Heart left ventricle (tissue), 16 donors: ENCODE measurements around the gene RHOBTB1. TPM values are rescaled to one million over a fixed set of nuclear protein-coding genes. Genes with fewer than 3 reads are reported as not detected.

Source experiments
- ATAC-seq, 4 donors: fragments of 200-7000 bp; cut with Tn5 transposase; one replicate each; pipeline ENCODE4 v1.9.1; 2020 to 2022; ENCODE audit warnings: moderate library complexity in 4 of 4, mild to moderate bottlenecking in 3 of 4, moderate number of reproducible peaks in 1 of 4
- DNase-seq, 5 donors: peaks; one replicate each; pipeline ENCODE4 v3.0.0-alpha.2; 2020
- H3K27ac ChIP-seq, 12 donors: fragments of 200-600 bp; sonication (generic) in 4 of 12; one replicate each; pipeline versions ENCODE4 v1.5.0 to v1.8.0; 2016 to 2022; ENCODE audit warnings: mild to moderate bottlenecking in 2 of 12
- H3K27me3 ChIP-seq, 9 donors: fragments of 200-600 bp; sonication (generic) in 2 of 9; one replicate each; pipeline versions ENCODE4 v1.5.1 to v1.8.0; 2016 to 2022; ENCODE audit warnings: mild to moderate bottlenecking in 3 of 9
- H3K36me3 ChIP-seq, 9 donors: fragments of 200-600 bp; sonication (generic) in 2 of 9; one replicate each; pipeline versions ENCODE4 v1.5.0 to v1.8.0; 2018 to 2022; ENCODE audit warnings: mild to moderate bottlenecking in 2 of 9
- H3K4me1 ChIP-seq, 12 donors: fragments of 200-600 bp; sonication (generic) in 4 of 12; one replicate each; pipeline versions ENCODE4 v1.5.0 to v1.8.0; 2016 to 2022; ENCODE audit warnings: mild to moderate bottlenecking in 3 of 12
- H3K4me3 ChIP-seq, 12 donors: fragments of 200-600 bp; sonication (generic) in 4 of 12; one replicate each; pipeline versions ENCODE4 v1.5.0 to v1.8.0; 2017 to 2022; ENCODE audit warnings: mild to moderate bottlenecking in 9 of 12, moderate library complexity in 4 of 12
- H3K9me3 ChIP-seq, 12 donors: fragments of 200-600 bp; sonication (generic) in 4 of 12; one replicate each; pipeline versions ENCODE4 v1.5.0 to v1.8.0; 2016 to 2022; ENCODE audit warnings: mild to moderate bottlenecking in 1 of 12
- POLR2A ChIP-seq, 2 donors: fragments of 450-650 bp; IDR thresholded peaks; one replicate each; pipeline ENCODE4 v1.6.1; 2017; ENCODE audit warnings: antibody characterized with exemption in 2 of 2, mild to moderate bottlenecking in 2 of 2, moderate library complexity in 2 of 2
- WGBS, 4 donors: extraction: QIAGEN DNeasy Blood & Tissue Kit in 2 of 4; methylation state at CpG; one replicate each; pipeline versions ENCODE4 v1.1.5 to v1.1.7; 2013 to 2018; 5-methylcytosine and 5-hydroxymethylcytosine counted together
- intact Hi-C, 10 donors: fragments of 100-400 bp; cut with DNase I; formaldehyde crosslinking; loops; one replicate each; pipeline versions ENCODE4 v1.11.1 to v1.14.2; 2022
- polyA plus RNA-seq, 2 donors: library from polyadenylated mRNA; stranded (reverse); fragments of 200-250 nt; gene quantifications; one replicate each; pipeline ENCODE4 v1.2.3, GENCODE V29; 2013
- total RNA-seq, 9 donors: library from RNA; depleted of rRNA in 2 of 9; stranded (reverse); fragments of >200 nt in 2 of 9; fragmentation: NEBNext Ultra II Directional in 3 of 9; extraction: Animal tissue kit (Norgen Biotek cat#: 25700) in 3 of 9; gene quantifications; one replicate each; pipeline versions ENCODE4 v1.1.0 to v1.2.4, GENCODE V29; 2016 to 2023
- TF ChIP-seq, protein P1 (sequence below), 12 donors: fragments of 200-600 bp; sonication (generic) in 4 of 12; IDR thresholded peaks; one replicate each; pipeline versions ENCODE4 v1.5.0 to v1.8.0; 2018 to 2022; ENCODE audit warnings: antibody characterized with exemption in 12 of 12, mild to moderate bottlenecking in 5 of 12
- donor health status: ischemic (EF 13 %, LVEDD 7.1; RV severe dilation, severe dysfunction).
- donor health status: healthy with polysubstance abuse.
- donor health status: DM: no; HTN: yes; CAD: no.
- donor health status: DM: no; HTN: no; CAD: no.
- donor health status: ischemic (EF 25% LVEDD 6.9; RV normal size, moderate dysfunction).
- donor health status: ischemic (EF 25% LVEDD 5.7; RV mildly dilated, moderate dysfunction).
- donor health status: healthy.
- donor health status: DM: yes; HTN: yes; CAD: no.
- donor health status: ischemic (EF 35%, LVEDD 5.7; RV mildly dilated, moderate dysfunction).
- donor health status: nonischemic (EF 11% LVEDD 7.7; RV severe dilation, severe dysfunction).
- donor health status: DM: yes; HTN: yes; CAD: no.
- donor health status: PGD.
- donor health status: ischemic (EF 29% LVEDD 5.4; RV normal size, mild dysfunction).
- donor health status: nonischemic (EF 23%, LVEDD 6.1; RV moderate dilation, normal function).

The RHOBTB1 gene
- total and polyA plus RNA-seq, 11 donors: 6.4 to 41.3 (median 14.9) TPM

DNA sequence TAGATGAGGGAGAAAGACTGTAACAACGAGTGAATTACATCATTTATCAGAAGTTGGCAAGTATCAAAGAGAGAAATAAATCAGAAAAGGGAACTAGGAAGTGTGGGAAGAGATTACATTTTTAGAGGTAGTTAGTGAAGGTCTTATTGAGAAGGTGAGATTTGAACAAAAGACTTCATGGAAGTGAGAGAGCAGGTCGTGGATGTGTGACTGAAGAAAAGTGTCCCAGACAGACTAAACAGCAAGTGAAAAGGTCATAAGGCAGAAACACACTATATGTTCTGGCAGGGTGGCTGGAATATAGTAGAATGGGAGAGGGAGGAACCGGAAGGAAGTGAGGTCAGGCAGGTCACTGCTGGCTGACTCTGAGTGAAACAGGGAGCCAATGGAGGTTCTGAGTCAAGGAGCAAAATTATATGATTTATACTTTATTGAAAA, 35.7 kb upstream of the RHOBTB1 start:
- Histone ChIP-seq H3K9me3 (no peaks in the 10 kb centered on the region), H3K36me3 (no peaks in the 10 kb centered on the region), H3K27ac (no peak overlapping the region), H3K27me3 (no peaks in the 10 kb centered on the region), H3K4me3 (no peak overlapping the region), H3K4me1 (peaks cover 0 to 6% (median 0%) of the 10 kb centered on the region in 12 donors)
- TF ChIP-seq, protein P1, sequence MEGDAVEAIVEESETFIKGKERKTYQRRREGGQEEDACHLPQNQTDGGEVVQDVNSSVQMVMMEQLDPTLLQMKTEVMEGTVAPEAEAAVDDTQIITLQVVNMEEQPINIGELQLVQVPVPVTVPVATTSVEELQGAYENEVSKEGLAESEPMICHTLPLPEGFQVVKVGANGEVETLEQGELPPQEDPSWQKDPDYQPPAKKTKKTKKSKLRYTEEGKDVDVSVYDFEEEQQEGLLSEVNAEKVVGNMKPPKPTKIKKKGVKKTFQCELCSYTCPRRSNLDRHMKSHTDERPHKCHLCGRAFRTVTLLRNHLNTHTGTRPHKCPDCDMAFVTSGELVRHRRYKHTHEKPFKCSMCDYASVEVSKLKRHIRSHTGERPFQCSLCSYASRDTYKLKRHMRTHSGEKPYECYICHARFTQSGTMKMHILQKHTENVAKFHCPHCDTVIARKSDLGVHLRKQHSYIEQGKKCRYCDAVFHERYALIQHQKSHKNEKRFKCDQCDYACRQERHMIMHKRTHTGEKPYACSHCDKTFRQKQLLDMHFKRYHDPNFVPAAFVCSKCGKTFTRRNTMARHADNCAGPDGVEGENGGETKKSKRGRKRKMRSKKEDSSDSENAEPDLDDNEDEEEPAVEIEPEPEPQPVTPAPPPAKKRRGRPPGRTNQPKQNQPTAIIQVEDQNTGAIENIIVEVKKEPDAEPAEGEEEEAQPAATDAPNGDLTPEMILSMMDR (IDR thresholded peaks at IDR 0.05): no peak
- no peak for TF ChIP-seq POLR2A (IDR thresholded peaks at IDR 0.05)
- 61 to 71% (median 64%) methylated on average over 3 of the region's 3 CpGs for WGBS, 4 donors
- intact Hi-C loops: loop anchor here in 3 of 10 donors (5.0 to 10.0 kb wide), 3 partner anchors 215 to 305 kb away; no protein-coding TSS in a partner anchor
- no peak for ATAC-seq
- no peak for DNase-seq

DNA sequence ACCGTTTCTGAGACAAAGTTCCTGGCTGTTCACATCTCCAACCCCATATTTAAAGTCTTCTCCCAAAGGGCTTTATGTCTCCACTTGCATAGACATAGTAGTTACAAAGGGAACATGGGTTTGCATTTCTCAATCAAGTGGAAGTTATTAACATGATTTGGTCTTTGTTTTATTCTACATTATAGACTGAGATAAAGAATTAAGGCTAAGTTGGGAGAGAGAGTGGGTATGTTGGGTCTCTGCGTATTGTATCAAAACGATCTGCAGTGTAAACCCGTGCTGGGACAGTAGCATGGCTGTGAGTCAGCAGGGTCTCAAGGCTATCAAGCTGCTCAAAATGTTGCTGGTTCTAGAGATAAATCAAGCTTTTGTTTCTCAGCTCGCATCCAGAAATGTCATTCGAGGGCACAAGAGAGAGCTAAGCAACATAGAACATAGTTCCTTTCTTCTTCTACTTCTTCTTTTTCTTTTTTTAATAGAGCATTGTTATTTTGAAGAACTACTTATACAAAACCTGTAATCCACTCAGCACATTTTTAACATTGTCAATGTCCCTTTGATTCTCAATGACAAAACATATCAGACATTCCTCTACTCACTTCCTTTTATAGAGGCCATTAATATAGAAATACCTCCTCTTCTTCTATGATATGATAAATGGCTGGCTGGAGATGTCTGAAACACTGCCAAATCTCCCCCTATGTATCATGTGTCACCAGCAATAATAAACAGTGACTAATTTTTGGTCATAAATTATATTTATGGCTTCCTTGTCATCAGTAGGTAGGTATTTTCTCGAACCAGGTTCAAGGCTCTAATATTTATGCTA, 34.5 kb upstream of the RHOBTB1 start:
- DNase-seq (no peak), ATAC-seq (no peak)
- 54 to 61% (median 56%) methylated on average over 7 of the region's 7 CpGs for whole genome bisulfite sequencing, 4 donors
- no peak for TF ChIP-seq POLR2A (IDR thresholded peaks at IDR 0.05)
- TF ChIP-seq, protein P1 (IDR thresholded peaks at IDR 0.05): no peak
- intact Hi-C loops: loop anchor here in 2 of 10 donors (5.0 to 10.0 kb wide), 2 partner anchors 304 to 306 kb away; no protein-coding TSS in a partner anchor
- peaks cover 0 to 6% (median 0%) of the 10 kb centered on the region in 12 donors for H3K4me1 ChIP-seq
- H3K36me3 ChIP-seq: no peaks in the 10 kb centered on the region
- no peaks in the 10 kb centered on the region for H3K9me3 ChIP-seq
- H3K4me3 ChIP-seq: no peak overlapping the region
- H3K27ac ChIP-seq: no peak overlapping the region
- no peaks in the 10 kb centered on the region for H3K27me3 ChIP-seq

DNA sequence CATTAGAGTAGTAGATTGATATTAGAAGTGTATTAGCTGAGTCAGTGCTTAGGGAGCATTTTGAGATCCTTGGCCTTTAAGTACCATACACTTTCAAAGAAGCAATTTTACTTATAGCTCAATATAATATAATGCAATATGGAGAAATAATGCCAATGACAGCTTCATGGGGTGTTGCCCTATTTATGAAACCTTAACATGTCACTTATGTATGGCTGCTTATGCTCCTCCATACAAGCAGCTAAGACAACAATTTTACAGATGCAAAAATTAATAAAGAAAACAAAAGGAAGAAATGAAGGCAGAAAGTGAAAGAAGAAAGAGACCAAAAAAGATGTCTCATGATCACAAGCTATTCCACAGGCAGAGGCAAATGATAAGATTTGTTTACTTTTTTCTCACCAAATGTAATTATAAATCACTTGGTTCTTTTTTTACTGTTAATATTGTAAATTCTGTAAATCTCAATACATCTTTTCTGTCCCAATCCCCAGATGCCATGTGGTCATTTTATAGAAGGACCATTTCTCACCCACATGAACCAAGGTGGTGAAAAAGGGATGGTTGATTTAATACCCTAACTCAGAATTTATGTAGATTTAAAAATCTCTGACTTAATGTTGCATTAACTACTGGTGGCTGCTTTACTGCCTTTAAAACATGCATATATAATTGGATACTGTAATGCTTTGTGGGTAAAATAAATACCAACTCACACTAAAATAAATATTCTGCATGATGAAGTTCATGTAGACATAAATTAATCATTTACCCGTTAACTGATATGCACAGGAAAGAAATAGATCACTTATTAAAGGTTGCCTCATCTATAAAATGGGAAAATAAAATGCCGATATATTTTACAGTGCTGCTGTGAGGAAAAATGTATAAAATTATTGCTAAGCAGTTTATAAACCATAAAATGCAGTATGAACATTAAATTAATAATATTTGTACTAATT, 33.5 kb upstream of the RHOBTB1 start:
- intact Hi-C loops: loop anchor here in 2 of 10 donors (5.0 to 10.0 kb wide), 2 partner anchors 305 to 307 kb away; no protein-coding TSS in a partner anchor
- WGBS, 4 donors: 95 to 97% (median 96%) methylated on average over 2 of the region's 2 CpGs

More for the DNA sequence above, 33.5 kb upstream of the RHOBTB1 start:
- Histone ChIP-seq H3K27me3 (no peaks in the 10 kb centered on the region), H3K27ac (no peak overlapping the region), H3K9me3 (no peaks in the 10 kb centered on the region), H3K4me3 (no peak overlapping the region), H3K4me1 (peaks cover 0 to 6% (median 0%) of the 10 kb centered on the region in 12 donors), H3K36me3 (no peaks in the 10 kb centered on the region)
- TF ChIP-seq POLR2A (IDR thresholded peaks at IDR 0.05): no peak
- TF ChIP-seq, protein P1 (IDR thresholded peaks at IDR 0.05): no peak
- DNase-seq: no peak
- no peak for ATAC-seq
